T-cell (primary cell): ENCODE data around the gene BTK. TPM values are rescaled to one million over a fixed set of nuclear protein-coding genes. Genes with fewer than 3 reads are reported as not detected.

Experiments used
- ATAC-seq, 4 experiments: fragments of 200-7000 bp in 3 of 4; fragments of 150-1000 bp in 1 of 4; cut with Tn5 transposase; replicated peaks in 1 of 4; 1 replicate in 3 of 4; 2 replicates in 1 of 4; pipeline ENCODE4 v1.10.0; 2021; ENCODE audit warnings: moderate library complexity in 3 of 4, mild to moderate bottlenecking in 2 of 4, moderate number of reproducible peaks in 1 of 4
- CTCF ChIA-PET, 2 donors: fragments of 300-600 bp; sonication (Branson Sonifier 250); formaldehyde crosslinking; loops; one replicate each; lab custom pipeline; 2022; ENCODE audit warnings: antibody characterized with exemption in 2 of 2; lab: Charles Lee
- POLR2A ChIA-PET, 2 donors: fragments of 300-600 bp; sonication (Branson Sonifier 250); formaldehyde crosslinking; loops; one replicate each; lab custom pipeline; 2022; ENCODE audit warnings: antibody characterized with exemption in 2 of 2; lab: Charles Lee
- DNase-seq, 35 experiments: peaks; one replicate each; pipeline versions ENCODE4 v3.0.0 to v3.0.0-alpha.2; 2013 to 2023
- H3K27ac ChIP-seq: one replicate; pipeline ENCODE4 v1.5.1; 2013; ENCODE audit warnings: low read length
- H3K27me3 ChIP-seq, 2 experiments: replicated peaks in 1 of 2; 1 replicate in 1 of 2; 2 replicates in 1 of 2; pipeline versions ENCODE4 v1.6.1 to v1.7.0; 2013; ENCODE audit warnings: low read length in 1 of 2, mixed read lengths in 1 of 2; ENCODE audit not compliant: control insufficient read depth in 2 of 2, insufficient read depth in 2 of 2; ENCODE audit errors: extremely low read depth in 1 of 2
- H3K36me3 ChIP-seq, 2 donors: 1 replicate in 1 of 2; 2 replicates in 1 of 2; pipeline versions ENCODE4 v1.6.1 to v1.7.0; 2013; ENCODE audit warnings: low read length in 1 of 2; ENCODE audit not compliant: control insufficient read depth in 2 of 2, insufficient read depth in 1 of 2; ENCODE audit errors: extremely low read depth in 1 of 2
- H3K4me1 ChIP-seq, 2 experiments: 1 replicate in 1 of 2; 2 replicates in 1 of 2; pipeline versions ENCODE4 v1.6.1 to v1.7.0; 2013; ENCODE audit warnings: low read length in 2 of 2, mixed read lengths in 1 of 2; ENCODE audit not compliant: insufficient read depth in 2 of 2, control insufficient read depth in 1 of 2; ENCODE audit errors: extremely low read depth in 1 of 2
- H3K4me3 ChIP-seq, 2 donors: 1 replicate in 1 of 2; 2 replicates in 1 of 2; pipeline versions ENCODE4 v1.5.1 to v1.7.0; 2013; ENCODE audit warnings: mild to moderate bottlenecking in 2 of 2, low read length in 1 of 2, moderate library complexity in 1 of 2; ENCODE audit not compliant: control insufficient read depth in 1 of 2; ENCODE audit errors: extremely low read depth in 1 of 2
- H3K9me3 ChIP-seq: 2 replicates; pipeline ENCODE4 v1.7.0; 2013
- H3K27ac Mint-ChIP-seq, 2 donors: one replicate each; pipeline ENCODE4 v1.8.0; 2020 to 2021; ENCODE audit warnings: mild to moderate bottlenecking in 2 of 2, mixed read lengths in 2 of 2
- H3K27me3 Mint-ChIP-seq, 2 donors: one replicate each; pipeline ENCODE4 v1.8.0; 2021 to 2022; ENCODE audit warnings: mixed read lengths in 2 of 2
- H3K36me3 Mint-ChIP-seq: one replicate; pipeline ENCODE4 v1.8.0; 2021; ENCODE audit warnings: mixed read lengths
- H3K4me1 Mint-ChIP-seq, 3 donors: one replicate each; pipeline ENCODE4 v1.8.0; 2020 to 2022; ENCODE audit warnings: mixed read lengths in 3 of 3, mild to moderate bottlenecking in 1 of 3
- H3K4me3 Mint-ChIP-seq, 3 donors: one replicate each; pipeline ENCODE4 v1.8.0; 2020 to 2022; ENCODE audit warnings: mild to moderate bottlenecking in 3 of 3, mixed read lengths in 3 of 3, moderate library complexity in 3 of 3
- H3K9me3 Mint-ChIP-seq, 3 donors: one replicate each; pipeline ENCODE4 v1.8.0; 2020 to 2022; ENCODE audit warnings: mixed read lengths in 3 of 3
- WGBS: methylation state at CpG from one replicate; pipeline ENCODE4 v1.1.5; 2013; ENCODE audit warnings: missing lambda C conversion rate; ENCODE audit not compliant: insufficient coverage; 5-methylcytosine and 5-hydroxymethylcytosine counted together
- total RNA-seq, 35 experiments: library from RNA in 6 of 35; stranded (reverse) in 6 of 35; fragments of 120-200 nt in 1 of 35; gene quantifications; one replicate each; pipeline versions ENCODE4 v1.2.1 to v1.2.4 and lab custom pipeline; 2013 to 2026

BTK gene
- total RNA-seq, 5 donors from 2014 or later (not counting 1 experiment from before 2014, with no cell fraction given): 1.6 to 9.5 (median 4.1) TPM

GRCh38 chrX:101370888-101371504 is 15.0 kb downstream of the BTK start:
- no peaks in the 10 kb centered on the region for H3K27me3 ChIP-seq
- H3K27ac Mint-ChIP-seq: no peak overlapping the region
- ChIA-PET CTCF (no interaction called here), POLR2A (no interaction called here)
- peaks cover 0 to 4% (median 0%) of the 10 kb centered on the region in 3 donors for H3K4me1 Mint-ChIP-seq
- H3K36me3 Mint-ChIP-seq: no peaks in the 10 kb centered on the region
- no peaks in the 10 kb centered on the region for H3K9me3 ChIP-seq
- H3K4me1 ChIP-seq: no peaks in the 10 kb centered on the region
- H3K9me3 Mint-ChIP-seq: no peaks in the 10 kb centered on the region
- no peak overlapping the region for H3K4me3 ChIP-seq
- H3K27me3 Mint-ChIP-seq: peaks cover 0 to 34% of the 10 kb centered on the region in 2 donors
- no peak overlapping the region for H3K27ac ChIP-seq
- no peak overlapping the region for H3K4me3 Mint-ChIP-seq
- ATAC-seq (no peak), DNase-seq (no peak)
- no peaks in the 10 kb centered on the region for H3K36me3 ChIP-seq
- WGBS: 29% methylated on average over 1 of the region's 3 CpGs

GRCh38 chrX:101369687-101370086 is 16.3 kb downstream of the BTK start:
- H3K9me3 Mint-ChIP-seq: no peaks in the 10 kb centered on the region
- ChIA-PET POLR2A (interaction anchor here in 1 of 2 donors (0.6 kb wide), 1 partner anchor 577 kb away, joined by 4 read pairs; no protein-coding TSS in a partner anchor), CTCF (no interaction called here)
- ATAC-seq (no peak), DNase-seq (no peak)
- no CpG with 5 or more reads among the region's 6 CpGs for WGBS
- Histone ChIP-seq H3K4me3 (no peak overlapping the region), H3K27ac (no peak overlapping the region), H3K4me1 (no peaks in the 10 kb centered on the region), H3K9me3 (no peaks in the 10 kb centered on the region), H3K27me3 (no peaks in the 10 kb centered on the region), H3K36me3 (no peaks in the 10 kb centered on the region)
- H3K27me3 Mint-ChIP-seq: peaks cover 0 to 25% of the 10 kb centered on the region in 2 donors
- H3K36me3 Mint-ChIP-seq: no peaks in the 10 kb centered on the region
- H3K27ac Mint-ChIP-seq: no peak overlapping the region
- no peak overlapping the region for H3K4me3 Mint-ChIP-seq
- H3K4me1 Mint-ChIP-seq: peaks cover 0 to 4% (median 0%) of the 10 kb centered on the region in 3 donors

GRCh38 chrX:101368800-101369199 is 17.2 kb downstream of the BTK start:
- H3K36me3 ChIP-seq: no peaks in the 10 kb centered on the region
- no peak overlapping the region for H3K4me3 ChIP-seq
- ChIA-PET POLR2A (no interaction called here), CTCF (interaction anchor here in 1 of 2 donors (1.0 kb wide), 1 partner anchor 9 kb away, joined by 3 read pairs; no protein-coding TSS in a partner anchor)
- no peaks in the 10 kb centered on the region for H3K9me3 ChIP-seq
- H3K36me3 Mint-ChIP-seq: no peaks in the 10 kb centered on the region
- no peak overlapping the region for H3K4me3 Mint-ChIP-seq
- H3K9me3 Mint-ChIP-seq: no peaks in the 10 kb centered on the region
- ATAC-seq: no peak
- no peaks in the 10 kb centered on the region for H3K27me3 ChIP-seq
- no peak overlapping the region for H3K27ac Mint-ChIP-seq
- peaks cover 0 to 18% of the 10 kb centered on the region in 2 donors for H3K27me3 Mint-ChIP-seq
- H3K27ac ChIP-seq: no peak overlapping the region
- peaks cover 0 to 4% (median 0%) of the 10 kb centered on the region in 3 donors for H3K4me1 Mint-ChIP-seq
- no peaks in the 10 kb centered on the region for H3K4me1 ChIP-seq
- no peak for DNase-seq

- ChIA-PET CTCF (no interaction called here), POLR2A (no interaction called here)
- H3K4me3 ChIP-seq: no peak overlapping the region
- H3K27me3 ChIP-seq: no peaks in the 10 kb centered on the region
- H3K4me1 ChIP-seq: no peaks in the 10 kb centered on the region
- no CpG with 5 or more reads among the region's 1 CpG for WGBS
- no peaks in the 10 kb centered on the region for H3K9me3 ChIP-seq
- H3K9me3 Mint-ChIP-seq: no peaks in the 10 kb centered on the region
- no peak overlapping the region for H3K27ac Mint-ChIP-seq
- no peaks in the 10 kb centered on the region for H3K36me3 ChIP-seq
- no peak overlapping the region for H3K4me3 Mint-ChIP-seq
- H3K36me3 Mint-ChIP-seq: no peaks in the 10 kb centered on the region
- peaks cover 0 to 20% of the 10 kb centered on the region in 2 donors for H3K27me3 Mint-ChIP-seq
- peaks cover 0 to 4% (median 0%) of the 10 kb centered on the region in 3 donors for H3K4me1 Mint-ChIP-seq
- DNase-seq (no peak), ATAC-seq (no peak)
- no peak overlapping the region for H3K27ac ChIP-seq
Observed at GRCh38 chrX:101365301-101365795, 20.6 kb downstream of the BTK start.

- Histone ChIP-seq H3K36me3 (no peaks in the 10 kb centered on the region), H3K27me3 (no peaks in the 10 kb centered on the region), H3K4me3 (no peak overlapping the region), H3K4me1 (no peaks in the 10 kb centered on the region), H3K27ac (no peak overlapping the region), H3K9me3 (no peaks in the 10 kb centered on the region)
- CTCF ChIA-PET: no interaction called here
- no peak overlapping the region for H3K27ac Mint-ChIP-seq
- DNase-seq (no peak), ATAC-seq (no peak)
- peaks cover 0 to 2% (median 0%) of the 10 kb centered on the region in 3 donors for H3K4me1 Mint-ChIP-seq
- POLR2A ChIA-PET: no interaction called here
- no peaks in the 10 kb centered on the region for H3K36me3 Mint-ChIP-seq
- peaks cover 0 to 23% of the 10 kb centered on the region in 2 donors for H3K27me3 Mint-ChIP-seq
- no peak overlapping the region for H3K4me3 Mint-ChIP-seq
- no peaks in the 10 kb centered on the region for H3K9me3 Mint-ChIP-seq
Observed at GRCh38 chrX:101362757-101363156, 23.2 kb downstream of the BTK start.

GRCh38 chrX:101362116-101362515 is 23.9 kb downstream of the BTK start:
- ChIA-PET POLR2A (no interaction called here), CTCF (interaction anchor here in 1 of 2 donors (0.6 kb wide), 1 partner anchor 52 kb away, joined by 3 read pairs; no protein-coding TSS in a partner anchor)
- DNase-seq: no peak
- Mint-ChIP-seq H3K4me3 (no peak overlapping the region), H3K9me3 (no peaks in the 10 kb centered on the region), H3K4me1 (peaks cover 0 to 2% (median 0%) of the 10 kb centered on the region in 3 donors), H3K27me3 (peaks cover 0 to 26% of the 10 kb centered on the region in 2 donors), H3K27ac (no peak overlapping the region), H3K36me3 (no peaks in the 10 kb centered on the region)
- Histone ChIP-seq H3K9me3 (no peaks in the 10 kb centered on the region), H3K4me1 (no peaks in the 10 kb centered on the region), H3K27me3 (no peaks in the 10 kb centered on the region), H3K27ac (no peak overlapping the region), H3K4me3 (no peak overlapping the region), H3K36me3 (no peaks in the 10 kb centered on the region)
- ATAC-seq: no peak
- no CpG with 5 or more reads among the region's 3 CpGs for WGBS
